HCT116 (cell line): ENCODE measurements around the gene CUEDC1. TPM values are rescaled to one million over a fixed set of nuclear protein-coding genes. Genes with fewer than 3 reads are reported as not detected.

ENCODE experiments used
- ATAC-seq: fragments of 200-7000 bp; cut with Tn5 transposase; 2 replicates; pipeline ENCODE4 v1.9.1; 2020; ENCODE audit warnings: mild to moderate bottlenecking, moderate library complexity
- BruUV-seq: library from RNA; stranded (reverse); fragments of 400-500 nt; replicated peaks from 2 replicates; lab custom pipeline; 2021; lab: Mats Ljungman, UMichigan
- CTCF ChIA-PET: fragments of 300-600 bp; sonication (Branson Sonifier 250); formaldehyde crosslinking; loops from one replicate; lab custom pipeline; 2021; ENCODE audit warnings: antibody characterized with exemption; lab: Charles Lee
- POLR2A ChIA-PET: fragments of 300-600, 350-600 bp; sonication (Branson Sonifier 250); formaldehyde crosslinking; loops from one replicate; lab custom pipeline; 2021; ENCODE audit warnings: antibody characterized with exemption; lab: Charles Lee
- RAD21 ChIA-PET, 2 experiments: fragments of 300-600 bp; sonication (Branson Sonifier 250); formaldehyde crosslinking; loops; one replicate each; lab custom pipeline; 2023; ENCODE audit warnings: low total read pairs in 2 of 2; ENCODE audit not compliant: uncharacterized antibody in 2 of 2, unreplicated experiment in 2 of 2, low non-redundant PET in 1 of 2; lab: Charles Lee
- DNase-seq: peaks from one replicate; pipeline ENCODE4 v3.0.0-alpha.2; 2010; ENCODE audit warnings: low read depth, low spot score
- H2AFZ ChIP-seq: fragments of 200-600 bp; shearing (Covaris generic), sonication (generic); 2 replicates; pipeline ENCODE4 v1.6.1; 2017; ENCODE audit warnings: low read depth, mixed run types, mixed read lengths, antibody characterized with exemption, low read length; ENCODE audit not compliant: poor library complexity, severe bottlenecking
- H3K27ac ChIP-seq: 2 replicates; pipeline ENCODE4 v1.5.1; 2012; ENCODE audit warnings: low read depth, low read length
- H3K27me3 ChIP-seq: fragments of 200-600 bp; sonication (generic); 2 replicates; pipeline ENCODE4 v1.6.1; 2016; ENCODE audit warnings: mixed run types, low read length, mixed read lengths; ENCODE audit not compliant: insufficient read depth
- H3K36me3 ChIP-seq, 2 experiments: fragments of 200-500 bp in 1 of 2; fragments of 200-600 bp in 1 of 2; sonication (Bioruptor generic) in 1 of 2; sonication (generic) in 1 of 2; 2 replicates each; pipeline versions ENCODE4 v1.5.1 to v1.6.1; 2014 to 2016; ENCODE audit warnings: low read length in 2 of 2, inconsistent platforms in 1 of 2, mixed read lengths in 1 of 2, mixed run types in 1 of 2; ENCODE audit not compliant: insufficient read depth in 2 of 2, control insufficient read depth in 1 of 2
- H3K4me1 ChIP-seq, 2 experiments: fragments of 200-600 bp in 1 of 2; sonication (generic) in 1 of 2; 2 replicates each; pipeline versions ENCODE4 v1.5.1 to v1.6.1; 2012 to 2017; ENCODE audit warnings: low read length in 2 of 2, inconsistent platforms in 1 of 2, mild to moderate bottlenecking in 1 of 2, mixed read lengths in 1 of 2, mixed run types in 1 of 2, moderate library complexity in 1 of 2; ENCODE audit not compliant: insufficient read depth in 2 of 2, control insufficient read depth in 1 of 2
- H3K4me2 ChIP-seq: fragments of 200-600 bp; sonication (generic); 2 replicates; pipeline ENCODE4 v1.6.1; 2017; ENCODE audit warnings: mixed run types, low read length, mixed read lengths
- H3K4me3 ChIP-seq, 2 experiments: fragments of 200-600 bp in 1 of 2; sonication (generic) in 1 of 2; replicated peaks in 1 of 2; 2 replicates each; pipeline ENCODE4 v1.5.1; 2011 to 2016; ENCODE audit warnings: low read length in 2 of 2, control low read depth in 1 of 2, low read depth in 1 of 2, mild to moderate bottlenecking in 1 of 2, mixed read lengths in 1 of 2, mixed run types in 1 of 2
- H3K79me2 ChIP-seq: fragments of 200-600 bp; sonication (generic); 2 replicates; pipeline ENCODE4 v1.6.1; 2017; ENCODE audit warnings: mild to moderate bottlenecking, mixed run types, low read length, moderate library complexity, mixed read lengths; ENCODE audit not compliant: insufficient read depth
- H3K9ac ChIP-seq: fragments of 200-600 bp; sonication (generic); 2 replicates; pipeline ENCODE4 v1.6.1; 2016; ENCODE audit warnings: low read length, mixed read lengths
- H3K9me2 ChIP-seq: fragments of 200-600 bp; sonication (generic), shearing (Covaris generic); 2 replicates; pipeline ENCODE4 v1.6.1; 2017; ENCODE audit warnings: mixed run types, mild to moderate bottlenecking, moderate library complexity; ENCODE audit not compliant: insufficient read depth
- H3K9me3 ChIP-seq, 2 experiments: fragments of 200-500 bp in 1 of 2; fragments of 200-600 bp in 1 of 2; sonication (Bioruptor generic) in 1 of 2; sonication (generic) in 1 of 2; 2 replicates each; pipeline ENCODE4 v1.6.1; 2014 to 2017; ENCODE audit warnings: low read length in 2 of 2, mixed read lengths in 2 of 2, inconsistent platforms in 1 of 2, low read depth in 1 of 2, mild to moderate bottlenecking in 1 of 2, mixed run types in 1 of 2, moderate library complexity in 1 of 2; ENCODE audit not compliant: control insufficient read depth in 1 of 2, insufficient read depth in 1 of 2
- H4K20me1 ChIP-seq: fragments of 200-600 bp; sonication (generic), shearing (Covaris generic); 2 replicates; pipeline ENCODE4 v1.6.1; 2017; ENCODE audit warnings: mixed run types, mild to moderate bottlenecking, moderate library complexity; ENCODE audit not compliant: insufficient read depth
- ELF1 ChIP-seq: IDR thresholded peaks from 2 replicates; pipeline ENCODE4 v1.6.1; 2012; ENCODE audit warnings: low read depth, borderline replicate concordance
- EZH2phosphoT487 ChIP-seq: fragments of 200-600 bp; IDR thresholded peaks from 2 replicates; pipeline ENCODE4 v1.6.1; 2018; ENCODE audit warnings: antibody characterized with exemption, borderline replicate concordance
- FOSL1 ChIP-seq: IDR thresholded peaks from 2 replicates; pipeline ENCODE4 v1.6.1; 2012; ENCODE audit warnings: low read depth
- JUND ChIP-seq: IDR thresholded peaks from 2 replicates; pipeline ENCODE4 v1.6.1; 2012
- RAD21 ChIP-seq: IDR thresholded peaks from 2 replicates; pipeline ENCODE4 v1.6.1; 2012; ENCODE audit warnings: low read depth, mild to moderate bottlenecking
- ZNF274 ChIP-seq: fragments of 200-500 bp; sonication (Bioruptor generic); IDR thresholded peaks from 2 replicates; pipeline ENCODE4 v1.6.1; 2014; ENCODE audit warnings: mild to moderate bottlenecking, low read depth, low read length, inconsistent platforms
- intact Hi-C: fragments of 100-400 bp; cut with micrococcal nuclease; formaldehyde crosslinking; loops from 2 replicates; pipeline ENCODE4 v1.10.0; 2022
- total RNA-seq: library from RNA; stranded (reverse); gene quantifications from one replicate; pipeline ENCODE4 v1.2.1, GENCODE V29; 2021; ENCODE audit not compliant: unreplicated experiment
- TF ChIP-seq, protein P1 (sequence below): IDR thresholded peaks from 2 replicates; pipeline ENCODE4 v1.6.1; 2012; ENCODE audit warnings: low read depth
- TF ChIP-seq, protein P2 (sequence below), 3 experiments: fragments of 200-600 bp in 1 of 3; sonication (generic) in 1 of 3; IDR thresholded peaks in 2 of 3; conservative IDR thresholded peaks in 1 of 3; 2 replicates each; pipeline ENCODE4 v1.5.1; 2012 to 2017; ENCODE audit warnings: low read depth in 2 of 3, low read length in 2 of 3, antibody characterized with exemption in 1 of 3, borderline replicate concordance in 1 of 3, control low read depth in 1 of 3, mild to moderate bottlenecking in 1 of 3, mixed read lengths in 1 of 3, mixed run types in 1 of 3, moderate library complexity in 1 of 3; ENCODE audit not compliant: insufficient read depth in 1 of 3

CUEDC1 gene
- total RNA-seq, 1 experiment from 2014 or later = 60.2 TPM

DNA sequence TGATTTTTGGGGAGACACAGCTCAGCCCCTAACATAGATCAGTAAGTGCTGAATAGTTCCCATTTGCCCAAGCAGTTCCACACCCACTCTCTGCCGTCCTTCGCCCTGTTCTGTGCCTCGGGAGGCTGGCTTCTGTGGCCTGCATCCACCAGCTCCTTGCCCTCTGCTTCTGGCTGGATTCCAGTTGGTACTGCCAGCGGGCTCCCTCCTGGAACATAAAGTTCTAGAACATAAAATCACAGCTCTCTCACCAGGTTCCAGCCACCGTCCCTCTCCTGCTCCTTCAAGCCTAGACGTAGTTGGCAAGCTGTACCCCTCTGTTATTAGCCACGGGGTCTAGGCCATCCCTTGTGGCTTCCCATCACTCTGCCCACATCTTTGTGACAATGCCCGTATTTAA is 101.5 kb downstream of the CUEDC1 start:
- POLR2A ChIA-PET = no interaction called here
- CTCF ChIA-PET = interaction anchor here (1.1 to 12.4 kb wide), 2 partner anchors 142 to 319 kb away, joined by 4 to 288 read pairs; partner anchors contain the start of gene VEZF1
- H4K20me1 ChIP-seq = no peaks in the 10 kb centered on the region

More for the DNA sequence above, 101.5 kb downstream of the CUEDC1 start:
- ATAC-seq (no peak), DNase-seq (no peak)
- Histone ChIP-seq H3K36me3 (no peaks in the 10 kb centered on the region; a peak in 1 of 4 replicates), H3K9ac (no peak overlapping the region), H3K79me2 (peaks cover 17% of the 10 kb centered on the region), H3K9me2 (no peaks in the 10 kb centered on the region), H2AFZ (no peak overlapping the region), H3K27me3 (no peaks in the 10 kb centered on the region), H3K4me1 (peaks cover 14 to 43% of the 10 kb centered on the region in 2 experiments), H3K27ac (no peak overlapping the region), H3K9me3 (no peaks in the 10 kb centered on the region), H3K4me3 (no peak overlapping the region), H3K4me2 (no peak overlapping the region)
- no TSS peak for BruUV-seq
- TF ChIP-seq JUND (no peak), FOSL1 (no peak), ZNF274 (no peak), RAD21 (no peak), ELF1 (no peak), EZH2phosphoT487 (no peak)
- TF ChIP-seq, protein P1, sequence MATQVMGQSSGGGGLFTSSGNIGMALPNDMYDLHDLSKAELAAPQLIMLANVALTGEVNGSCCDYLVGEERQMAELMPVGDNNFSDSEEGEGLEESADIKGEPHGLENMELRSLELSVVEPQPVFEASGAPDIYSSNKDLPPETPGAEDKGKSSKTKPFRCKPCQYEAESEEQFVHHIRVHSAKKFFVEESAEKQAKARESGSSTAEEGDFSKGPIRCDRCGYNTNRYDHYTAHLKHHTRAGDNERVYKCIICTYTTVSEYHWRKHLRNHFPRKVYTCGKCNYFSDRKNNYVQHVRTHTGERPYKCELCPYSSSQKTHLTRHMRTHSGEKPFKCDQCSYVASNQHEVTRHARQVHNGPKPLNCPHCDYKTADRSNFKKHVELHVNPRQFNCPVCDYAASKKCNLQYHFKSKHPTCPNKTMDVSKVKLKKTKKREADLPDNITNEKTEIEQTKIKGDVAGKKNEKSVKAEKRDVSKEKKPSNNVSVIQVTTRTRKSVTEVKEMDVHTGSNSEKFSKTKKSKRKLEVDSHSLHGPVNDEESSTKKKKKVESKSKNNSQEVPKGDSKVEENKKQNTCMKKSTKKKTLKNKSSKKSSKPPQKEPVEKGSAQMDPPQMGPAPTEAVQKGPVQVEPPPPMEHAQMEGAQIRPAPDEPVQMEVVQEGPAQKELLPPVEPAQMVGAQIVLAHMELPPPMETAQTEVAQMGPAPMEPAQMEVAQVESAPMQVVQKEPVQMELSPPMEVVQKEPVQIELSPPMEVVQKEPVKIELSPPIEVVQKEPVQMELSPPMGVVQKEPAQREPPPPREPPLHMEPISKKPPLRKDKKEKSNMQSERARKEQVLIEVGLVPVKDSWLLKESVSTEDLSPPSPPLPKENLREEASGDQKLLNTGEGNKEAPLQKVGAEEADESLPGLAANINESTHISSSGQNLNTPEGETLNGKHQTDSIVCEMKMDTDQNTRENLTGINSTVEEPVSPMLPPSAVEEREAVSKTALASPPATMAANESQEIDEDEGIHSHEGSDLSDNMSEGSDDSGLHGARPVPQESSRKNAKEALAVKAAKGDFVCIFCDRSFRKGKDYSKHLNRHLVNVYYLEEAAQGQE = no peak
- TF ChIP-seq, protein P2, sequence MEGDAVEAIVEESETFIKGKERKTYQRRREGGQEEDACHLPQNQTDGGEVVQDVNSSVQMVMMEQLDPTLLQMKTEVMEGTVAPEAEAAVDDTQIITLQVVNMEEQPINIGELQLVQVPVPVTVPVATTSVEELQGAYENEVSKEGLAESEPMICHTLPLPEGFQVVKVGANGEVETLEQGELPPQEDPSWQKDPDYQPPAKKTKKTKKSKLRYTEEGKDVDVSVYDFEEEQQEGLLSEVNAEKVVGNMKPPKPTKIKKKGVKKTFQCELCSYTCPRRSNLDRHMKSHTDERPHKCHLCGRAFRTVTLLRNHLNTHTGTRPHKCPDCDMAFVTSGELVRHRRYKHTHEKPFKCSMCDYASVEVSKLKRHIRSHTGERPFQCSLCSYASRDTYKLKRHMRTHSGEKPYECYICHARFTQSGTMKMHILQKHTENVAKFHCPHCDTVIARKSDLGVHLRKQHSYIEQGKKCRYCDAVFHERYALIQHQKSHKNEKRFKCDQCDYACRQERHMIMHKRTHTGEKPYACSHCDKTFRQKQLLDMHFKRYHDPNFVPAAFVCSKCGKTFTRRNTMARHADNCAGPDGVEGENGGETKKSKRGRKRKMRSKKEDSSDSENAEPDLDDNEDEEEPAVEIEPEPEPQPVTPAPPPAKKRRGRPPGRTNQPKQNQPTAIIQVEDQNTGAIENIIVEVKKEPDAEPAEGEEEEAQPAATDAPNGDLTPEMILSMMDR (IDR thresholded peaks at IDR 0.05 in 2 of 3, conservative IDR thresholded peaks at IDR 0.05 in 1 of 3; ENCODE audit: borderline replicate concordance in 1 of 3, insufficient read depth in 1 of 3, low read depth in 2 of 3, low read length in 2 of 3) = no peak
- intact Hi-C loops = no loop called here
- RAD21 ChIA-PET = no interaction called here
